Uterus (tissue), 2 donors: ENCODE results near the gene MISP.

ENCODE experiments used
- CTCF ChIP-seq, 4 experiments: fragments of 200-600 bp in 2 of 4; fragments of 450-650 bp in 2 of 4; sonication (generic) in 2 of 4; IDR thresholded peaks; one replicate each; pipeline ENCODE4 v1.5.1; 2016 to 2019; ENCODE audit warnings: antibody characterized with exemption in 4 of 4, mild to moderate bottlenecking in 2 of 4, moderate library complexity in 1 of 4
- POLR2A ChIP-seq, 2 donors: fragments of 450-650 bp; IDR thresholded peaks; one replicate each; pipeline ENCODE4 v1.6.1; 2016; ENCODE audit warnings: antibody characterized with exemption in 2 of 2, mild to moderate bottlenecking in 1 of 2, moderate library complexity in 1 of 2

- TF ChIP-seq CTCF (IDR thresholded peaks at IDR 0.05) (no peak), POLR2A (IDR thresholded peaks at IDR 0.05) (no peak)
Measured at GRCh38 chr19:738509-739128, 12.3 kb upstream of the MISP start.
